A673 (cell line): Measurements from ENCODE around the gene FSTL1. TPM values are rescaled to one million over a fixed set of nuclear protein-coding genes. Genes with fewer than 3 reads are reported as not detected.
A peak's percentile ranks its signal among the peaks of the same experiment; 100 is the strongest.

ENCODE experiments used
- Bru-seq: library from RNA; stranded (reverse); fragments of 400-500 nt; gene quantifications from one replicate; lab custom pipeline; 2021; lab: Mats Ljungman, UMichigan
- BruChase-seq, 2 experiments: library from RNA; stranded (reverse); fragments of 400-500 nt; gene quantifications; one replicate each; lab custom pipeline; 2021; lab: Mats Ljungman, UMichigan
- BruUV-seq: library from RNA; stranded (reverse); fragments of 400-500 nt; replicated peaks from 2 replicates; lab custom pipeline; 2021; lab: Mats Ljungman, UMichigan
- CTCF ChIA-PET: fragments of 300-600 bp; sonication (Branson Sonifier 250); formaldehyde crosslinking; loops from one replicate; lab custom pipeline; 2022; ENCODE audit warnings: antibody characterized with exemption; lab: Charles Lee
- POLR2A ChIA-PET: fragments of 300-600 bp; sonication (Branson Sonifier 250); formaldehyde crosslinking; loops from one replicate; lab custom pipeline; 2022; ENCODE audit warnings: antibody characterized with exemption; ENCODE audit not compliant: low non-redundant PET; lab: Charles Lee
- DNase-seq: peaks from one replicate; pipeline ENCODE4 v3.0.0-alpha.2; 2015; ENCODE audit warnings: low spot score
- H3K27ac ChIP-seq: fragments of 200-600 bp; sonication (generic); 2 replicates; pipeline ENCODE4 v1.5.1; 2016; ENCODE audit warnings: mixed run types, low read depth, mild to moderate bottlenecking, mixed read lengths, antibody characterized with exemption, low read length; ENCODE audit not compliant: poor library complexity, severe bottlenecking
- H3K27me3 ChIP-seq: fragments of 200-600 bp; sonication (generic); replicated peaks from 2 replicates; pipeline ENCODE4 v1.6.1; 2017; ENCODE audit warnings: mixed run types, low read depth, mild to moderate bottlenecking, mixed read lengths, antibody characterized with exemption, low read length; ENCODE audit not compliant: insufficient read depth, poor library complexity
- H3K36me3 ChIP-seq: fragments of 200-600 bp; sonication (generic); 2 replicates; pipeline ENCODE4 v1.6.1; 2016; ENCODE audit warnings: mixed run types, mild to moderate bottlenecking, mixed read lengths, antibody characterized with exemption, low read length; ENCODE audit not compliant: insufficient read depth, poor library complexity, severe bottlenecking
- H3K4me1 ChIP-seq: fragments of 200-600 bp; sonication (generic); 2 replicates; pipeline ENCODE4 v1.6.1; 2017; ENCODE audit warnings: mixed run types, mild to moderate bottlenecking, mixed read lengths, antibody characterized with exemption, low read length; ENCODE audit not compliant: insufficient read depth, poor library complexity, severe bottlenecking
- H3K4me3 ChIP-seq: fragments of 200-600 bp; sonication (generic); 2 replicates; pipeline ENCODE4 v1.5.1; 2016; ENCODE audit warnings: low read depth, mixed run types, mild to moderate bottlenecking, mixed read lengths, low read length; ENCODE audit not compliant: poor library complexity, severe bottlenecking
- H3K9me3 ChIP-seq: fragments of 200-600 bp; sonication (generic); 2 replicates; pipeline ENCODE4 v1.6.1; 2016; ENCODE audit warnings: mixed run types, low read depth, mild to moderate bottlenecking, mixed read lengths, antibody characterized with exemption, low read length; ENCODE audit not compliant: poor library complexity, severe bottlenecking
- EZH2 ChIP-seq: fragments of 200-600 bp; sonication (generic); IDR thresholded peaks from 2 replicates; pipeline ENCODE4 v1.6.1; 2017; ENCODE audit warnings: borderline replicate concordance, low read depth, mild to moderate bottlenecking, mixed read lengths, antibody characterized with exemption, low read length; ENCODE audit not compliant: poor library complexity, severe bottlenecking
- intact Hi-C: fragments of 100-400 bp; cut with micrococcal nuclease; formaldehyde crosslinking; loops from one replicate; pipeline ENCODE4 v1.10.0; 2022; ENCODE audit not compliant: unreplicated experiment
- long read RNA-seq: library from polyadenylated mRNA; stranded (forward); transcript quantifications from one replicate; pipeline ENCODE4 v2.0.0, GENCODE V29; 2022
- total RNA-seq: library from RNA; stranded (reverse); gene quantifications from 2 replicates; pipeline ENCODE4 v1.2.3, GENCODE V29; 2021
- TF ChIP-seq, protein P1 (sequence below): fragments of 300-800, 200-600 bp; sonication (generic); conservative IDR thresholded peaks from 2 replicates; pipeline ENCODE4 v1.5.1; 2017; ENCODE audit warnings: low read depth, mild to moderate bottlenecking, antibody characterized with exemption, low read length, moderate library complexity, mixed read lengths

The FSTL1 gene, protein sequence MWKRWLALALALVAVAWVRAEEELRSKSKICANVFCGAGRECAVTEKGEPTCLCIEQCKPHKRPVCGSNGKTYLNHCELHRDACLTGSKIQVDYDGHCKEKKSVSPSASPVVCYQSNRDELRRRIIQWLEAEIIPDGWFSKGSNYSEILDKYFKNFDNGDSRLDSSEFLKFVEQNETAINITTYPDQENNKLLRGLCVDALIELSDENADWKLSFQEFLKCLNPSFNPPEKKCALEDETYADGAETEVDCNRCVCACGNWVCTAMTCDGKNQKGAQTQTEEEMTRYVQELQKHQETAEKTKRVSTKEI
- total RNA-seq (89.1 and 122 TPM in 2 replicates), Bru-seq, nascent RNA (percentile 81 among the genes with signal in this experiment), BruChase-seq, experiment 1, labeled RNA remaining after a 2-hour chase (percentile 75 among the genes with signal in this experiment), BruChase-seq, experiment 2, labeled RNA remaining after a 6-hour chase (percentile 83 among the genes with signal in this experiment)
- long read RNA-seq, full-length matches to known transcripts = 98 of 135 reads
- long read RNA-seq, partial matches to known transcripts = 13 of 135 reads
- long read RNA-seq, other reads (novel, unspliced or antisense) = 24 of 135 reads

DNA sequence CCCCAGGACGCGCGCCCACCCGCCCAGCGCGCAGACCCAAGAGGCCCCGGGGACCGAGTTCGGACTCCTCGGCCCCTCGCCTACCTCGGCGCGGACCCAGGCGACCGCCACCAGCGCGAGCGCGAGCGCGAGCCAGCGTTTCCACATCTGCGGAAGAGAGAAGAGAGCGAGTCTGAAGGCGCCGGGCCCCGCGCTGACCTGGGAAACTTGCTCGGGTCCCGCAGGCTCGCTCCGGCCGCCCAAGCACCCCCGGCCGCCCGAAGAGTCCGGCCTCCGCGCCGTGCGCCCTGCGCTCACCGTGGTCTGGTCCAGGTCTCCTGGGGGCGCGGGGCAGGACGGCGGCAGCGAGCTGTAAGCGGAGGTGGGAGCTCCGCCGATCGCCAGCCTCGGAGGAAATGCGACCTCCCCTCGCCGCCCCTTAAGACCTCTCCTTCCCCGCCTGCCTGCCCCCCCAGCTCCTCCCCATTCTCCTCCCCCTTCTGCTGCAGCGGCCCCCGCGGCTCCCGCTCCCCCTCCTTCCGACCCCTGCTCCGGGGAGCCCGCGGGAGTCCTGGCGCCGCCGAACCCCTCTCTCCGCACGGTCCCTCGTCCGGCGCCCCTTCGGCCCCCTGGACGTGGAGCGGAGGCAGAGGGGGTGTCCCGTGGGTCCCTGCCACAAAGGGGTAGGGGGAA is at the start of gene FSTL1:
TSS of gene FSTL1 (minus strand) at position 393 of the 672 bp plus-strand sequence. CDS start at position 147, 246 bp downstream.
- Histone ChIP-seq H3K27ac (peak within 1 kb of the TSS; percentile 53), H3K4me3 (peak within 1 kb of the TSS; percentile 81), H3K4me1 (peaks cover 18% of the 10 kb centered on the region), H3K9me3 (no peaks in the 10 kb centered on the region), H3K36me3 (no peaks in the 10 kb centered on the region), H3K27me3 (no peaks in the 10 kb centered on the region)
- CTCF ChIA-PET = interaction anchor here (0.6 kb wide), 1 partner anchor 61 kb away, joined by 4 read pairs; no protein-coding TSS in a partner anchor
- intact Hi-C loops = no loop called here
- POLR2A ChIA-PET = interaction anchor here (0.7 kb wide), 1 partner anchor 73 kb away, joined by 3 read pairs; no protein-coding TSS in a partner anchor
- TF ChIP-seq, protein P1, sequence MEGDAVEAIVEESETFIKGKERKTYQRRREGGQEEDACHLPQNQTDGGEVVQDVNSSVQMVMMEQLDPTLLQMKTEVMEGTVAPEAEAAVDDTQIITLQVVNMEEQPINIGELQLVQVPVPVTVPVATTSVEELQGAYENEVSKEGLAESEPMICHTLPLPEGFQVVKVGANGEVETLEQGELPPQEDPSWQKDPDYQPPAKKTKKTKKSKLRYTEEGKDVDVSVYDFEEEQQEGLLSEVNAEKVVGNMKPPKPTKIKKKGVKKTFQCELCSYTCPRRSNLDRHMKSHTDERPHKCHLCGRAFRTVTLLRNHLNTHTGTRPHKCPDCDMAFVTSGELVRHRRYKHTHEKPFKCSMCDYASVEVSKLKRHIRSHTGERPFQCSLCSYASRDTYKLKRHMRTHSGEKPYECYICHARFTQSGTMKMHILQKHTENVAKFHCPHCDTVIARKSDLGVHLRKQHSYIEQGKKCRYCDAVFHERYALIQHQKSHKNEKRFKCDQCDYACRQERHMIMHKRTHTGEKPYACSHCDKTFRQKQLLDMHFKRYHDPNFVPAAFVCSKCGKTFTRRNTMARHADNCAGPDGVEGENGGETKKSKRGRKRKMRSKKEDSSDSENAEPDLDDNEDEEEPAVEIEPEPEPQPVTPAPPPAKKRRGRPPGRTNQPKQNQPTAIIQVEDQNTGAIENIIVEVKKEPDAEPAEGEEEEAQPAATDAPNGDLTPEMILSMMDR = no peak
- no peak for TF ChIP-seq EZH2
- no TSS peak for BruUV-seq
- peak; percentile 53 for DNase-seq

DNA sequence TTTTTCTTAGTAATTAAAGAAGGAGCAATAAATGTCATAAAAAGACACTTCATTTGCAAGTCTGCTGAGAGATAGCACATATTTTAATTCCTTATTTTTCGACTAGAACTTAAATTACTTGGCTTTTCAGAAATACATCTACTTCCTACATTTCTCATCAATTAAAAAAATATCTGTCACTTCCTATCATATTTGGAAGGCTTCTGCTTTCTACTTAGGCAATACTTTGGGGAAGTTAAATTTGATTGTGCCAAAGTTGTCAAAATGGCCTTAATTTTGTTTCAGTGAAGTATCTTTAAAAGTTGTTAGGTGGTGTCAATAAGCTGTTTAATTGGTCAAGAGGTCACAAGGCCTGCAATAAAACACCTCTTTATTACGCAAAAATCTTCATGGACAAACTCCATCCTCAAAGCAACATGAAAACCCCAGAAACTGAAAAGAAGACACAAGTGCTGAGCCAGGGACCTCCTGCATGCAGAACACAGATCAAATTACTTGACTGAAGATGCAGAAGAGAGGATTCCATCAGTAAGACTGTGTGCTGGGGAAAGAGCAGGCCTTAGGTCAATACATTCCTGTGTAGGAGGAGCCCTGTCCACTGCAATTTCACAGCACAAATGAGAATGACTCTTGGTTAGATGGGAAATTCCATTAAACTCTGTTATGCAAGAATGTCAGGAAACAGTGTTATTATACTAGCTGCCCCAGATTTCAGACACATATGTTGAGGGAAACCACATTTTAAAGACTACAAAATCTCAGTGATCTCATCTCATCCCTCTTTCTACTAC is 48.0 kb upstream of the FSTL1 start:
- CTCF ChIA-PET = no interaction called here

More for the DNA sequence above, 48.0 kb upstream of the FSTL1 start:
- TF ChIP-seq EZH2 = no peak
- TF ChIP-seq, protein P1 = no peak
- no peaks in the 10 kb centered on the region for H3K27me3 ChIP-seq
- no peak overlapping the region for H3K27ac ChIP-seq
- POLR2A ChIA-PET = no interaction called here
- intact Hi-C loops = no loop called here
- no peaks in the 10 kb centered on the region for H3K4me1 ChIP-seq
- H3K9me3 ChIP-seq = peaks cover 4% of the 10 kb centered on the region
- H3K36me3 ChIP-seq = no peaks in the 10 kb centered on the region
- DNase-seq = peak; percentile 19
- H3K4me3 ChIP-seq = no peak overlapping the region
- BruUV-seq = no TSS peak
